GM23338 (cell line): ENCODE results near the gene EXOC4. TPM values are rescaled to one million over a fixed set of nuclear protein-coding genes. Genes with fewer than 3 reads are reported as not detected.

Experiments
- ATAC-seq: fragments of 200-7000 bp; cut with Tn5 transposase; 3 replicates; pipeline ENCODE4 v1.9.1; 2020
- DNase-seq: peaks from one replicate; pipeline ENCODE4 v3.0.0-alpha.2; 2015; ENCODE audit warnings: low spot score
- H2AFZ ChIP-seq: fragments of 200-600 bp; sonication (generic); 2 replicates; pipeline ENCODE4 v1.8.0; 2016; ENCODE audit warnings: antibody characterized with exemption, mild to moderate bottlenecking, moderate library complexity
- H3F3A ChIP-seq: fragments of 200-600 bp; sonication (generic); replicated peaks from 2 replicates; pipeline ENCODE4 v1.8.0; 2017; ENCODE audit warnings: antibody characterized with exemption, mixed run types, low read depth
- H3K27ac ChIP-seq: fragments of 200-600 bp; sonication (generic); 2 replicates; pipeline ENCODE4 v1.6.1; 2016; ENCODE audit warnings: low read depth
- H3K27me3 ChIP-seq: fragments of 200-600 bp; sonication (generic); 2 replicates; pipeline ENCODE4 v1.8.0; 2016; ENCODE audit warnings: mild to moderate bottlenecking, mixed run types, moderate library complexity; ENCODE audit not compliant: insufficient read depth
- H3K36me3 ChIP-seq: fragments of 200-600 bp; sonication (generic); 2 replicates; pipeline ENCODE4 v1.8.0; 2016; ENCODE audit warnings: mild to moderate bottlenecking; ENCODE audit not compliant: insufficient read depth
- H3K4me1 ChIP-seq: fragments of 200-600 bp; sonication (generic); 2 replicates; pipeline ENCODE4 v1.8.0; 2016; ENCODE audit warnings: mild to moderate bottlenecking, moderate library complexity; ENCODE audit not compliant: insufficient read depth
- H3K4me2 ChIP-seq: fragments of 200-600 bp; sonication (generic); 2 replicates; pipeline ENCODE4 v1.7.1; 2017; ENCODE audit warnings: mixed run types
- H3K4me3 ChIP-seq: fragments of 200-600 bp; sonication (generic); 2 replicates; pipeline ENCODE4 v1.6.1; 2016; ENCODE audit warnings: mixed run types
- H3K79me2 ChIP-seq: fragments of 200-600 bp; sonication (generic); replicated peaks from 2 replicates; pipeline ENCODE4 v1.8.0; 2017; ENCODE audit warnings: mild to moderate bottlenecking; ENCODE audit not compliant: insufficient read depth
- H3K9me2 ChIP-seq: fragments of 200-600 bp; sonication (generic); 2 replicates; pipeline ENCODE4 v1.8.0; 2017; ENCODE audit not compliant: insufficient read depth
- H4K20me1 ChIP-seq: fragments of 200-600 bp; sonication (generic); replicated peaks from 2 replicates; pipeline ENCODE4 v1.8.0; 2017; ENCODE audit warnings: mild to moderate bottlenecking; ENCODE audit not compliant: insufficient read depth
- H3K27ac Mint-ChIP-seq: 2 replicates; pipeline ENCODE4 v1.8.0; 2020; ENCODE audit warnings: inconsistent platforms, mild to moderate bottlenecking, moderate library complexity, mixed read lengths
- H3K27me3 Mint-ChIP-seq: 3 replicates; pipeline ENCODE4 v1.8.0; 2022; ENCODE audit warnings: low read depth, mild to moderate bottlenecking, moderate library complexity, mixed read lengths, inconsistent platforms; ENCODE audit not compliant: insufficient read depth, poor library complexity
- H3K36me3 Mint-ChIP-seq: 3 replicates; pipeline ENCODE4 v1.8.0; 2021; ENCODE audit warnings: low read depth, mild to moderate bottlenecking, inconsistent platforms, moderate library complexity, mixed read lengths
- H3K4me1 Mint-ChIP-seq: 3 replicates; pipeline ENCODE4 v1.8.0; 2020; ENCODE audit warnings: mild to moderate bottlenecking, inconsistent platforms, mixed read lengths
- H3K4me3 Mint-ChIP-seq: 3 replicates; pipeline ENCODE4 v1.8.0; 2021; ENCODE audit warnings: moderate library complexity, mild to moderate bottlenecking, inconsistent platforms, mixed read lengths
- H3K9me3 Mint-ChIP-seq: 3 replicates; pipeline ENCODE4 v1.8.0; 2020; ENCODE audit warnings: moderate library complexity, mild to moderate bottlenecking, inconsistent platforms, mixed read lengths
- CREB1 ChIP-seq: fragments of 250-450 bp; sonication (Bioruptor Pico); IDR thresholded peaks from 2 replicates; pipeline ENCODE4 v1.5.0; 2020; ENCODE audit warnings: low read depth, mild to moderate bottlenecking, moderate library complexity
- CTCF ChIP-seq, 2 experiments: fragments of 200-600 bp in 1 of 2; sonication (generic) in 1 of 2; conservative IDR thresholded peaks; 2 replicates each; pipeline versions ENCODE4 v1.5.1 to v1.6.1; 2016 to 2017; ENCODE audit warnings: antibody characterized with exemption in 2 of 2, low read depth in 2 of 2, mild to moderate bottlenecking in 2 of 2, moderate library complexity in 1 of 2
- ETS1 ChIP-seq: IDR thresholded peaks from 2 replicates; pipeline ENCODE4 v1.6.1; 2016; ENCODE audit warnings: antibody characterized with exemption
- EZH2 ChIP-seq: fragments of 200-600 bp; sonication (generic); IDR thresholded peaks from one replicate; pipeline ENCODE4 v1.8.0; 2017; ENCODE audit warnings: antibody characterized with exemption, mild to moderate bottlenecking, low read depth; ENCODE audit not compliant: unreplicated experiment
- EZH2phosphoT487 ChIP-seq: fragments of 200-600 bp; sonication (generic); IDR thresholded peaks from one replicate; pipeline ENCODE4 v1.8.1; 2018; ENCODE audit warnings: antibody characterized with exemption; ENCODE audit not compliant: unreplicated experiment
- JUNB ChIP-seq: IDR thresholded peaks from one replicate; pipeline ENCODE4 v1.6.1; 2016; ENCODE audit warnings: antibody characterized with exemption; ENCODE audit not compliant: unreplicated experiment
- NANOG ChIP-seq: IDR thresholded peaks from 2 replicates; pipeline ENCODE4 v1.6.1; 2016; ENCODE audit warnings: antibody characterized with exemption, borderline replicate concordance
- POLR2AphosphoS5 ChIP-seq: IDR thresholded peaks from 2 replicates; pipeline ENCODE4 v1.6.1; 2016; ENCODE audit warnings: antibody characterized with exemption, low read depth
- STAT1 ChIP-seq: IDR thresholded peaks from one replicate; pipeline ENCODE4 v1.6.1; 2016; ENCODE audit warnings: antibody characterized with exemption; ENCODE audit not compliant: unreplicated experiment
- ZNF114 ChIP-seq: fragments of 250-450 bp; sonication (Bioruptor Pico); IDR thresholded peaks from 2 replicates; pipeline ENCODE4 v1.5.0; 2020; ENCODE audit warnings: mild to moderate bottlenecking, moderate library complexity
- ZNF331 ChIP-seq: fragments of 250-450 bp; sonication (Bioruptor Pico); IDR thresholded peaks from 2 replicates; pipeline ENCODE4 v1.5.0; 2020; ENCODE audit warnings: low read depth, mild to moderate bottlenecking, moderate library complexity
- ZNF462 ChIP-seq: fragments of 250-450 bp; sonication (Bioruptor Pico); IDR thresholded peaks from 2 replicates; pipeline ENCODE4 v1.5.0; 2020; ENCODE audit warnings: mild to moderate bottlenecking, moderate library complexity
- polyA plus RNA-seq: library from polyadenylated mRNA; unstranded; fragments of >200 nt; fragmentation: Nextera tagmentation; extraction: Ambion mirVana; gene quantifications from 2 replicates; pipeline ENCODE4 v1.2.1, GENCODE V29; 2016
- total RNA-seq: library from RNA; depleted of rRNA; stranded (reverse); fragments of >200 nt; shearing (Covaris generic); gene quantifications from 2 replicates; pipeline ENCODE4 v1.2.3, GENCODE V29; 2014
- TF ChIP-seq, protein P1 (sequence below): IDR thresholded peaks from one replicate; pipeline ENCODE4 v1.6.1; 2018; ENCODE audit warnings: antibody characterized with exemption; ENCODE audit not compliant: unreplicated experiment

The EXOC4 gene
- total and polyA plus RNA-seq, 2 experiments from 2014 or later: 37.5 to 52.7 TPM

GRCh38 chr7:133284092-133284491 lies 31.2 kb downstream of the EXOC4 start:
- Histone ChIP-seq H3K4me3 (no peak overlapping the region), H2AFZ (no peak overlapping the region), H3K9me2 (no peaks in the 10 kb centered on the region), H3K36me3 (no peaks in the 10 kb centered on the region), H3K79me2 (0 out of 2 replicates have a peak, but pooled peaks cover 10% of the 10 kb centered on the region), H4K20me1 (peaks cover 6% of the 10 kb centered on the region; the same call in 1 of the 2 replicates), H3K27ac (no peak overlapping the region), H3F3A (no peaks in the 10 kb centered on the region), H3K27me3 (no peaks in the 10 kb centered on the region), H3K4me2 (no peak overlapping the region), H3K4me1 (no peaks in the 10 kb centered on the region)
- ATAC-seq (no peak), DNase-seq (no peak)
- Mint-ChIP-seq H3K27me3 (no peaks in the 10 kb centered on the region), H3K4me1 (no peaks in the 10 kb centered on the region; the same call in 2 of the 3 replicates), H3K36me3 (peaks cover 6% of the 10 kb centered on the region), H3K4me3 (no peak overlapping the region), H3K9me3 (no peaks in the 10 kb centered on the region), H3K27ac (no peak overlapping the region)
- no peak for TF ChIP-seq NANOG
- TF ChIP-seq ZNF462: no peak
- TF ChIP-seq CTCF (conservative IDR thresholded peaks at IDR 0.05; ENCODE audit: low read depth in 2 of 2): no peak
- TF ChIP-seq CREB1 (CRISPR knock-in tag): no peak
- TF ChIP-seq, protein P1, sequence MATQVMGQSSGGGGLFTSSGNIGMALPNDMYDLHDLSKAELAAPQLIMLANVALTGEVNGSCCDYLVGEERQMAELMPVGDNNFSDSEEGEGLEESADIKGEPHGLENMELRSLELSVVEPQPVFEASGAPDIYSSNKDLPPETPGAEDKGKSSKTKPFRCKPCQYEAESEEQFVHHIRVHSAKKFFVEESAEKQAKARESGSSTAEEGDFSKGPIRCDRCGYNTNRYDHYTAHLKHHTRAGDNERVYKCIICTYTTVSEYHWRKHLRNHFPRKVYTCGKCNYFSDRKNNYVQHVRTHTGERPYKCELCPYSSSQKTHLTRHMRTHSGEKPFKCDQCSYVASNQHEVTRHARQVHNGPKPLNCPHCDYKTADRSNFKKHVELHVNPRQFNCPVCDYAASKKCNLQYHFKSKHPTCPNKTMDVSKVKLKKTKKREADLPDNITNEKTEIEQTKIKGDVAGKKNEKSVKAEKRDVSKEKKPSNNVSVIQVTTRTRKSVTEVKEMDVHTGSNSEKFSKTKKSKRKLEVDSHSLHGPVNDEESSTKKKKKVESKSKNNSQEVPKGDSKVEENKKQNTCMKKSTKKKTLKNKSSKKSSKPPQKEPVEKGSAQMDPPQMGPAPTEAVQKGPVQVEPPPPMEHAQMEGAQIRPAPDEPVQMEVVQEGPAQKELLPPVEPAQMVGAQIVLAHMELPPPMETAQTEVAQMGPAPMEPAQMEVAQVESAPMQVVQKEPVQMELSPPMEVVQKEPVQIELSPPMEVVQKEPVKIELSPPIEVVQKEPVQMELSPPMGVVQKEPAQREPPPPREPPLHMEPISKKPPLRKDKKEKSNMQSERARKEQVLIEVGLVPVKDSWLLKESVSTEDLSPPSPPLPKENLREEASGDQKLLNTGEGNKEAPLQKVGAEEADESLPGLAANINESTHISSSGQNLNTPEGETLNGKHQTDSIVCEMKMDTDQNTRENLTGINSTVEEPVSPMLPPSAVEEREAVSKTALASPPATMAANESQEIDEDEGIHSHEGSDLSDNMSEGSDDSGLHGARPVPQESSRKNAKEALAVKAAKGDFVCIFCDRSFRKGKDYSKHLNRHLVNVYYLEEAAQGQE: no peak
- TF ChIP-seq JUNB: no peak
- no peak for TF ChIP-seq ETS1
- no peak for TF ChIP-seq EZH2phosphoT487
- TF ChIP-seq STAT1: no peak
- no peak for TF ChIP-seq ZNF331
- TF ChIP-seq EZH2: no peak
- no peak for TF ChIP-seq POLR2AphosphoS5
- no peak for TF ChIP-seq ZNF114 (CRISPR knock-in tag)
